ENCODE results near the gene FAM237B.
"Not testable (repeated sequence)": the region's sequence is repeated elsewhere in the genome, so short reads cannot be mapped to it uniquely, and the experiment has no call there.

- not testable (repeated sequence) for TF ChIP-seq CTCF, POLR2A (IDR thresholded peaks at IDR 0.05)
These were observed 13.8 kb upstream of the FAM237B start for GRCh38 chr7:90334926-90335325.

Measured in lower leg skin (tissue), 3 donors.